GM19452 (cell line): Measurements from ENCODE around the gene ATXN10.
"Not testable (repeated sequence)": the region's sequence is repeated elsewhere in the genome, so short reads cannot be mapped to it uniquely, and the experiment has no call there.

Source experiments
- ATAC-seq: cut with Tn5 transposase; IDR thresholded peaks from one replicate; pipeline ENCODE4 v1.9.1; 2021; ENCODE audit not compliant: unreplicated experiment

ATXN10 gene

GRCh38 chr22:45781966-45782365 lies 110.3 kb downstream of the ATXN10 start:
- ATAC-seq, result no peak

- ATAC-seq, result no peak
These were observed 111.4 kb downstream of the ATXN10 start for GRCh38 chr22:45783021-45783420.

- ATAC-seq, result no peak
These were observed 112.1 kb downstream of the ATXN10 start for GRCh38 chr22:45783690-45784089.

- no peak for ATAC-seq
These were observed 113.0 kb downstream of the ATXN10 start for GRCh38 chr22:45784357-45785277.

- ATAC-seq, result no peak
These were observed 113.8 kb downstream of the ATXN10 start for GRCh38 chr22:45785458-45785857.

GRCh38 chr22:45786726-45787125 lies 115.1 kb downstream of the ATXN10 start:
- ATAC-seq, result no peak

- no peak for ATAC-seq
These were observed 116.1 kb downstream of the ATXN10 start for GRCh38 chr22:45787759-45788158.

- no peak for ATAC-seq
These were observed 116.9 kb downstream of the ATXN10 start for GRCh38 chr22:45788522-45788921.

- ATAC-seq, result no peak
These were observed 118.8 kb downstream of the ATXN10 start for GRCh38 chr22:45790401-45790800.

GRCh38 chr22:45793161-45793560 lies 121.5 kb downstream of the ATXN10 start:
- ATAC-seq, result no peak

GRCh38 chr22:45793892-45794291 lies 122.3 kb downstream of the ATXN10 start:
- no peak for ATAC-seq

- not testable (repeated sequence) for ATAC-seq
These were observed 124.4 kb downstream of the ATXN10 start for GRCh38 chr22:45796009-45796408.

GRCh38 chr22:45799291-45799690 lies 127.7 kb downstream of the ATXN10 start:
- no peak for ATAC-seq

GRCh38 chr22:45802054-45802453 lies 130.4 kb downstream of the ATXN10 start:
- ATAC-seq, result no peak

- ATAC-seq, result no peak
These were observed 132.8 kb downstream of the ATXN10 start for GRCh38 chr22:45804319-45804985.

- no peak for ATAC-seq
These were observed 133.3 kb downstream of the ATXN10 start for GRCh38 chr22:45804986-45805325.

- no peak for ATAC-seq
These were observed 133.8 kb downstream of the ATXN10 start for GRCh38 chr22:45805413-45805812.

GRCh38 chr22:45807156-45807915 lies 135.7 kb downstream of the ATXN10 start:
- no peak for ATAC-seq

- no peak for ATAC-seq
These were observed 141.3 kb downstream of the ATXN10 start for GRCh38 chr22:45812910-45813309.

GRCh38 chr22:45814198-45814597 lies 142.6 kb downstream of the ATXN10 start:
- no peak for ATAC-seq

GRCh38 chr22:45816776-45817175 lies 145.1 kb downstream of the ATXN10 start:
- no peak for ATAC-seq
